HG02759 (cell line): Measurements from ENCODE around the gene ATRIP.
"Not testable (repeated sequence)": the region's sequence is repeated elsewhere in the genome, so short reads cannot be mapped to it uniquely, and the experiment has no call there.

Source experiments
- ATAC-seq: cut with Tn5 transposase; IDR thresholded peaks from one replicate; pipeline ENCODE4 v1.9.1; 2021; ENCODE audit warnings: mild to moderate bottlenecking, moderate library complexity; ENCODE audit not compliant: unreplicated experiment

ATRIP gene

GRCh38 chr3:48446425-48447193 is at the start of gene ATRIP:
Gene ATRIP, plus strand, starts transcription at chr3:48446737. Its CDS starts 109 bp downstream, at chr3:48446846.
- ATAC-seq: peak; percentile 94

- ATAC-seq: no peak
Observed at GRCh38 chr3:48397767-48398681, 48.5 kb upstream of the ATRIP start.

- no peak for ATAC-seq
Observed at GRCh38 chr3:48398701-48399386, 47.7 kb upstream of the ATRIP start.

GRCh38 chr3:48399387-48400172 is 47.0 kb upstream of the ATRIP start:
- ATAC-seq: no peak

GRCh38 chr3:48400824-48401433 is 45.6 kb upstream of the ATRIP start:
- no peak for ATAC-seq

GRCh38 chr3:48401434-48401901 is 45.1 kb upstream of the ATRIP start:
- not testable (repeated sequence) for ATAC-seq

GRCh38 chr3:48402281-48402732 is 44.2 kb upstream of the ATRIP start:
- ATAC-seq: no peak

GRCh38 chr3:48402907-48403306 is 43.6 kb upstream of the ATRIP start:
- no peak for ATAC-seq

GRCh38 chr3:48403533-48404439 is 42.8 kb upstream of the ATRIP start:
- ATAC-seq: no peak

GRCh38 chr3:48404440-48405342 is 41.8 kb upstream of the ATRIP start:
- no peak for ATAC-seq

GRCh38 chr3:48405343-48405881 is 41.1 kb upstream of the ATRIP start:
- no peak for ATAC-seq

- no peak for ATAC-seq
Observed at GRCh38 chr3:48405971-48406370, 40.6 kb upstream of the ATRIP start.

- ATAC-seq: no peak
Observed at GRCh38 chr3:48406443-48407431, 39.8 kb upstream of the ATRIP start.

- ATAC-seq: no peak
Observed at GRCh38 chr3:48407542-48408099, 38.9 kb upstream of the ATRIP start.

- ATAC-seq: no peak
Observed at GRCh38 chr3:48408823-48409281, 37.7 kb upstream of the ATRIP start.
